Tibial nerve (tissue), 3 donors: ENCODE measurements around the gene ARSB.

Experiments used
- POLR2A ChIP-seq, 2 donors: fragments of 450-650 bp; IDR thresholded peaks; one replicate each; pipeline ENCODE4 v1.6.1; 2017; ENCODE audit warnings: antibody characterized with exemption in 2 of 2, mild to moderate bottlenecking in 2 of 2, moderate library complexity in 2 of 2
- TF ChIP-seq, protein P1 (sequence below), 5 experiments: fragments of 200-600 bp in 3 of 5; fragments of 450-650 bp in 2 of 5; sonication (generic) in 3 of 5; IDR thresholded peaks; one replicate each; pipeline ENCODE4 v1.5.1; 2016 to 2019; ENCODE audit warnings: antibody characterized with exemption in 5 of 5, mild to moderate bottlenecking in 3 of 5, moderate library complexity in 2 of 5

DNA sequence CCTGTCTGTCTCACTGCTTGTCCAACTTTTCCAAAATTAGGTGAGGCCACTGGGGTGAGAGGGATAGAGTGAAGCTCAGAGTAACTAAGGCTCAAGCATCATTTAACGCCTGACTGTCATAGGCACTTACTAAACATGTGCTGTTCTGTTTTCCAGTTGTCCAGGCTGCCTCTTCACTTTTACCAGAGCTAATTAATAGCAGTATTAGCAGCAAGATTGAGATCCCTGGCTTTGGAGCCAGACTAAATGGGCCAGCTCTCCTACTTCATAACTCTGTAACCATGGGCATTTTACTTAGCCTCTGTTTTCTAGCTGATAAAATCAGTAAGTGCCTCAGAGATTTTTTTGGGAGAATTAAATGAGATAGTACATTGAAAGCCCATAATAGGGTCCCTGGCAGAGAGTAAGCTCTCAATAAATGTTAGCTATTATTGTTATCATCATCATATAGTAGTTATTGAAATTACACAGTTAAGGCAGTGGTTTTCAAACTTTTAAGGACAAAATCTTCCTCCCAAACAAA, 190.4 kb downstream of the ARSB start:
- TF ChIP-seq, protein P1, sequence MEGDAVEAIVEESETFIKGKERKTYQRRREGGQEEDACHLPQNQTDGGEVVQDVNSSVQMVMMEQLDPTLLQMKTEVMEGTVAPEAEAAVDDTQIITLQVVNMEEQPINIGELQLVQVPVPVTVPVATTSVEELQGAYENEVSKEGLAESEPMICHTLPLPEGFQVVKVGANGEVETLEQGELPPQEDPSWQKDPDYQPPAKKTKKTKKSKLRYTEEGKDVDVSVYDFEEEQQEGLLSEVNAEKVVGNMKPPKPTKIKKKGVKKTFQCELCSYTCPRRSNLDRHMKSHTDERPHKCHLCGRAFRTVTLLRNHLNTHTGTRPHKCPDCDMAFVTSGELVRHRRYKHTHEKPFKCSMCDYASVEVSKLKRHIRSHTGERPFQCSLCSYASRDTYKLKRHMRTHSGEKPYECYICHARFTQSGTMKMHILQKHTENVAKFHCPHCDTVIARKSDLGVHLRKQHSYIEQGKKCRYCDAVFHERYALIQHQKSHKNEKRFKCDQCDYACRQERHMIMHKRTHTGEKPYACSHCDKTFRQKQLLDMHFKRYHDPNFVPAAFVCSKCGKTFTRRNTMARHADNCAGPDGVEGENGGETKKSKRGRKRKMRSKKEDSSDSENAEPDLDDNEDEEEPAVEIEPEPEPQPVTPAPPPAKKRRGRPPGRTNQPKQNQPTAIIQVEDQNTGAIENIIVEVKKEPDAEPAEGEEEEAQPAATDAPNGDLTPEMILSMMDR (IDR thresholded peaks at IDR 0.05): no peak
- TF ChIP-seq POLR2A (IDR thresholded peaks at IDR 0.05): no peak
